AG04449 (cell line): ENCODE measurements around the gene SMYD2.
A peak's percentile ranks its signal among the peaks of the same experiment; 100 is the strongest.

Source experiments
- CTCF ChIA-PET: fragments of 350-600 bp; formaldehyde crosslinking; extraction: SDS; loops from one replicate; lab custom pipeline; 2021; ENCODE audit warnings: antibody characterized with exemption; lab: Yijun Ruan, JAX
- POLR2A ChIA-PET: fragments of 400-600, 350-600 bp; formaldehyde crosslinking; extraction: SDS; loops from one replicate; lab custom pipeline; 2020; ENCODE audit warnings: antibody characterized with exemption, inconsistent platforms; lab: Yijun Ruan, JAX
- DNase-seq: peaks from one replicate; pipeline ENCODE4 v3.0.0-alpha.2; 2010; ENCODE audit warnings: low read depth, low spot score
- H3K4me3 ChIP-seq: 2 replicates; pipeline ENCODE4 v1.5.1; 2011; ENCODE audit warnings: low read depth, mild to moderate bottlenecking, control low read depth, low read length
- CTCF ChIP-seq: IDR thresholded peaks from one replicate; pipeline ENCODE4 v1.5.1; 2011; ENCODE audit warnings: mild to moderate bottlenecking, moderate library complexity, low read length, control low read depth, inconsistent platforms; ENCODE audit not compliant: insufficient read depth; ENCODE audit errors: missing control alignments

SMYD2 gene

GRCh38 chr1:214329470-214330220 is 48.7 kb downstream of the SMYD2 start:
- no peak for DNase-seq
- ChIA-PET CTCF (interaction anchor here (0.7 to 20.0 kb wide), 37 partner anchors 12 to 1200 kb away, joined by 3 to 584 read pairs (median 11); partner anchors contain the start of gene PTPN14), POLR2A (no interaction called here)
- H3K4me3 ChIP-seq: no peak overlapping the region
- no peak for TF ChIP-seq CTCF

GRCh38 chr1:214330222-214330621 is 49.3 kb downstream of the SMYD2 start:
- no peak for DNase-seq
- TF ChIP-seq CTCF: no peak
- ChIA-PET POLR2A (no interaction called here), CTCF (interaction anchor here (0.9 to 20.0 kb wide), 27 partner anchors 11 to 1211 kb away, joined by 3 to 584 read pairs (median 24); partner anchors contain the start of gene PTPN14)
- no peak overlapping the region for H3K4me3 ChIP-seq

GRCh38 chr1:214330715-214331114 is 49.8 kb downstream of the SMYD2 start:
- DNase-seq: no peak
- POLR2A ChIA-PET: no interaction called here
- TF ChIP-seq CTCF: no peak
- no peak overlapping the region for H3K4me3 ChIP-seq
- CTCF ChIA-PET: interaction anchor here (0.9 to 20.0 kb wide), 34 partner anchors 11 to 1211 kb away, joined by 3 to 584 read pairs (median 22); partner anchors contain the start of gene CENPF

GRCh38 chr1:214331180-214331579 is 50.2 kb downstream of the SMYD2 start:
- CTCF ChIA-PET: interaction anchor here (0.8 to 20.0 kb wide), 46 partner anchors 10 to 1276 kb away, joined by 3 to 584 read pairs (median 18); partner anchors contain the start of genes CENPF and PTPN14
- no peak for DNase-seq
- no peak for TF ChIP-seq CTCF
- no peak overlapping the region for H3K4me3 ChIP-seq
- POLR2A ChIA-PET: interaction anchor here (1.0 kb wide), 1 partner anchor 117 kb away, joined by 4 read pairs; no protein-coding TSS in a partner anchor

- TF ChIP-seq CTCF: peak; percentile 89
- no peak overlapping the region for H3K4me3 ChIP-seq
- ChIA-PET POLR2A (interaction anchor here (0.5 to 1.0 kb wide), 2 partner anchors 14 to 118 kb away, joined by 4 to 8 read pairs; no protein-coding TSS in a partner anchor), CTCF (interaction anchor here (0.7 to 20.0 kb wide), 80 partner anchors 8 to 1275 kb away, joined by 3 to 584 read pairs (median 8); partner anchors contain the start of genes CENPF and PTPN14)
- DNase-seq: no peak
Observed at GRCh38 chr1:214331827-214332423, 51.0 kb downstream of the SMYD2 start.
